GM19043 (cell line): ENCODE results near the gene FOXP2.
"Not testable (repeated sequence)": the region's sequence is repeated elsewhere in the genome, so short reads cannot be mapped to it uniquely, and the experiment has no call there.

Experiments used
- ATAC-seq: cut with Tn5 transposase; IDR thresholded peaks from one replicate; pipeline ENCODE4 v1.9.1; 2021; ENCODE audit warnings: low read depth; ENCODE audit not compliant: unreplicated experiment

Gene FOXP2

GRCh38 chr7:114419441-114420272 is 5.0 kb downstream of the FOXP2 start:
- ATAC-seq = no peak

GRCh38 chr7:114422507-114423501 is 8.2 kb downstream of the FOXP2 start:
- ATAC-seq = no peak

- no peak for ATAC-seq
Measured at GRCh38 chr7:114426382-114426781, 11.8 kb downstream of the FOXP2 start.

GRCh38 chr7:114426824-114427223 is 12.2 kb downstream of the FOXP2 start:
- no peak for ATAC-seq

DNA sequence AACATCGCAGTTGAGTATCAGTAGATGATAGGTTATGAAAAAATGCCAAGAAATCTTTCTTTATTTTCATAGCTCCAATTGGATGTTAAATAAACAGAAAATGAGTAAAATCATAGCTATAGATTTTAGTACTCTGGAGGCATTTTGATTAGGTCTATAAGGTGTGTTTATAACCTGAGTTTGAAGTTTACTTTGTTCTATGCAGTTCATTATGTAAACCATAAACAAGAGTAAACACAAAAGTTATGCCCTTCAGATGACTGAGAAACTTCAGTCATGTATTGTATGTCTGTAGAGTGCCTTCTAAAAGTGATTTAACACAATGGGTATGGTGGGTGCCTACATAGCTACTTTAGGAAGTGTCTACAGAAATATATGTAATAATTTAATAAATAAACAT is 13.6 kb downstream of the FOXP2 start:
- no peak for ATAC-seq

GRCh38 chr7:114431189-114431588 is 16.6 kb downstream of the FOXP2 start:
- ATAC-seq = no peak

- ATAC-seq = no peak
Measured at GRCh38 chr7:114432061-114432460, 17.4 kb downstream of the FOXP2 start.

- ATAC-seq = no peak
Measured at GRCh38 chr7:114432703-114433102, 18.1 kb downstream of the FOXP2 start.

DNA sequence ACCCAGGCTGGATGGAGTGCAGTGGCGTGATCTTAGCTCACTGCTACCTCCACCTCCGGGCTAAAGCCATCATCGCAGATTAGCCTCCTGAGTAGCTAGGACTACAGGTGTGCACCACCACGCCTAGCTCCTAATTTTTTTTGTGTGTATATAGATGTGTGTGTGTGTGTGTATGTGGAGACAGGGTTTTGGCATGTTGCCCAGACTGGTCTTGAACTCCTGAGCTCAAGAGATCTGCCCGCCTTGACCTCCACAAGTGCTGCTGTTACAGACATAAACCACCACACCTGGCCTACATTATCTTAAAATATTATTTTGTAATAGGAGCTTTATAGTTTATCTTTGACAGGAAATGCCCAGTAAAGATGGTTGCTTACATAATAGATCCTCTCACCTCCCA is 25.0 kb downstream of the FOXP2 start:
- ATAC-seq = no peak

GRCh38 chr7:114440927-114441326 is 26.3 kb downstream of the FOXP2 start:
- ATAC-seq = not testable (repeated sequence)

DNA sequence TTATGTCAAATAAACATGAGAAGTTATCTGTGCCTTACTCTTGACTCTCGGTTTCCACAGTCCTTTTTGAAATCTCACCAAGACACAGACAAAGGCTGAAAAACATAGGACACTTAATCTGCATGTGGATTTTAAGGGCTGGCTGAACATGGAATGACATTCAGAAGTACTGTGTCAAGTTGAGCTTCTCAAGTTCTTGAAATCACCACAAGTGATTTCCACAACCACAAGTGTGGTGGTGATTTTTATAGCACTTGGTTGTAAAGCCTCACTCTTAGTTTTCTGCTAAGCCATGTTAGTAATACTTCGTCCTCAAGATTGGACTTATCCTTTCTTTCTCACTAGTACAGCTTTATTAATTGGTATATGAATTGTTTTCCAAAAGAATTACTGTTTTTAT is 29.6 kb downstream of the FOXP2 start:
- ATAC-seq = no peak

DNA sequence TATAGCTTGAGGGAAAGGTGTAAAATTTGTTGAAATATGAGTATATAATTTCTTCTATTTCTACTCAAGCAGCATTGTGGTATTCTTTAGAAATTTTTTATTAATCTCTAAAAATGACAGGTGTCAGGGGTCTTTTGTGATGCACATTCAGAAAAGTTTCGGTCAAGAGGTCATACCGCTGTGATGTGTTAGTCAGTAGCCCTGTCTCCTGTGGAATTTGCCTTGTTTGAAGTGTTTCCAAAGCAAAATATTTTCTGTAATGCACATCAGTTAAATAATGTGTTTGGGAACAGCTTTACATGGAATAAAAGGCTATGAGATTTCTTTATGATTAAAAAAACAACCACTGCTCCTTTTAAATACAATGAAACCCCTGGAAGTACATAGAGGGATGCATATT is 35.8 kb downstream of the FOXP2 start:
- ATAC-seq = no peak

- ATAC-seq = no peak
Measured at GRCh38 chr7:114459574-114459973, 45.0 kb downstream of the FOXP2 start.

DNA sequence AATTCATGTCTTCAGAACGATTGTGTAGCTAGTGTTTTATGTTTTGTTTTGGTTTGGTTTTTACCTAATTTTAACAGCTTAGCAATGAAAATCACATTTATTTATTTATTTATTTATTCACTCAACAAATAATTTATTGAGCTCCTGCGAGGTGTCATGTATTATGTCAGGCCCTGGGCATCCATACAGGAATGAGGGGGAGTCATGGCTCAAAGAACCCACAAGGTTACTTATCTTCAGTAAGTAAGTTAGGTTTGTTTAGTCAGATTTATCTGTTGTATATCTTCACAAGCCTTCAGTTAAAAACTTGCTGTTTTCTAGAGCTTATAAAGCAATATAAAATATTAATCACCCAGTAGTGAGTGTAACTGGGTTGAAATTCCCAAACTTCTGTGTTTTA is 45.4 kb downstream of the FOXP2 start:
- no peak for ATAC-seq

DNA sequence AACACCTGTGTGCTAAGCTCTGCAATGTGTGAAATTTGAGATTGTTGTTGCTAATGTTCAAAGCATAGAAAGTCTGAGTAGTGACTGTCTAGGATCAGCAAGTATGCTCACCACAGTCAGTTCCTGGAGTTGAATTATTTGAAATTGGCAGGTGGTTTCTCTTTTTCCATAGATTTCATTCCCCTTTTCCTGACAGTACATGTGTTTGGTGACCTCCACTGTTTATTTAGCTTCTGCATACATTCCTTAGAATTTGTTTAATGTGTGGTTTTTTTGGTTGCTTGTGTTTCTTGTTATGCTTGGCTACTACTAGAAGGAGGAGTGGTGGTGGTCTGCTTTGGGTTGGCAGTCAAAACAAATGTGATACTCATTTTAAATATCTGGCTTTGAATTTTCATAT is 52.3 kb downstream of the FOXP2 start:
- no peak for ATAC-seq

DNA sequence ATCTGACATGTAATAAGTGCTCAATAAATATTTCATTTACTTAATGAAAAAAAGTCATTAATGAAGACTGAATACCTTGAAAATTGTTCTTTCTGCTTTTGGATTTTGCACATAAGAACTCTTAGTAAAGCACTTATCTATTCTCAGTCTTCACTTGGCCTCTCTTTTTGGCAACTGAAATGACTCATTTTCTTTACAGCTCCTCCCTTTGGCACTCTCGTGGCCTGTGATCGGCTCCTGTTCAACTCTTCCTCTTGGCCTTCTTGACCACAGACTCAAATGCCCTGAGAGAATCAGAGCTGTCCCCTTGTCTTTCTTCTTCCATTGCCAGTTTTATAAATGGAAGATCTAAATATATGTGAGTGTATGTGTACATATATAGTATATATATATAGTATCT is 54.2 kb downstream of the FOXP2 start:
- no peak for ATAC-seq

DNA sequence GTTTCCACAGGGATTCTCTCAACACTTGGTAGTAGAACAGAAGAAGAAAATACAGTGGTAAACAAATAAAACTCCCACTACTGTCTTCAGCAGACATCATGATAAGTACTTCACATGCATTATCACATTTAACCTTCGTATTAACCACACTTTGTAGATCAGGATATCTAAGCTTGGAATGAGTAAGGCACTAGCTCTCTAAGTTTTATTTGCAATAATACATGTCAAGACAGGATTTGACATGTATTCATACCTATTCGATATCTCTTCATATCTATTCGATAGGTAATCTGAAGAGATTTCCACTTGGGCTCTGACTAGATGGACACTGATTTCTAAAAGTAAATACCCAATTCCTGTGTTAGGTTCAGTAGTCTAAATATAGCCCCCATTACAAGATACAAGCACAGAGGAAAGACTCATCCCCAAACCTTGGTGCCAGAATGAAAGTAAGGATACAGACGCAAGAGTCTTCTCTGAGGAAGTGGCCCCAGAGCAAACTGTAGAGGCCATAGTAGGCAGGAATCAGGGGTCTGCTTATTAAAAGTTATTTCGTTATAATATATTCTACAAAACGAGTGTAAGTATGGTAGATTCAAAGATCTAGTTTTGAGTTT is 58.4 kb downstream of the FOXP2 start:
- no peak for ATAC-seq

DNA sequence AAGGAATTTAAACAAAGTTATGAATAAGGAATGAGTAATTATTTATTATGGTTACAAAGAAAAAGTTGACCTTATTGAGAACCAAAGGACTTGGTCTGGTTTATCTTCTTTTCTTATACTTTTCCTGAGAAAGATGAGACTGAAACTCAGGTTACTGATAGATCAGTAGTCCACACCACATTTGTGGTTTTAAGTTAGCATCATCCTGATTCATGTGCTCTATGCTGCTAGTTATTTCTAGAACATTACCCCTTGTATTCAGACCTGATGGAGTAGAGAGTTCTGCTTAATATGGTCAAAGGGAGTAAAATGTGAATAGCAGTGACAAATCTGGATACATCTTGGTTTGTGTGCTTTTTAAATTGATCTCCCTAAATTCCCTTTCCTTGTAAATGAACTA is 63.8 kb downstream of the FOXP2 start:
- ATAC-seq = no peak

- no peak for ATAC-seq
Measured at GRCh38 chr7:114481999-114482398, 67.4 kb downstream of the FOXP2 start.

DNA sequence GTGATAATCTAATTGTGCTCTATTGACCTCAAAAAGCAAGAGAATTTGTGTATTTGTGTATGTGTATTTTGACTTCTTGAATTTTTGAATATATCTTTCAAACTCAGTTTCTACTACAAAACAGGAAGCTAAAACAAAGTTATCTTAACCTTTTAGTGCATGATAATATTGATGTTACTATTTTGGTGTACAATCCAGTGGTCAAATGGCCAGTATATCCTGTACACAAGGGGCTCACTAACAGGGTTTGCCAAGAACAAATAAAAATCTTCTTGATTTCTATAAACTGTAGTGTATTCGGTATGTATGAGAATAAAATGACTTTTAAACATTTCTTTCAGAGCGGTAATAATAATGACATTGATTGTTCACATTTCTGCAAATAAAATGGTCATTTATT is 69.6 kb downstream of the FOXP2 start:
- ATAC-seq = no peak

DNA sequence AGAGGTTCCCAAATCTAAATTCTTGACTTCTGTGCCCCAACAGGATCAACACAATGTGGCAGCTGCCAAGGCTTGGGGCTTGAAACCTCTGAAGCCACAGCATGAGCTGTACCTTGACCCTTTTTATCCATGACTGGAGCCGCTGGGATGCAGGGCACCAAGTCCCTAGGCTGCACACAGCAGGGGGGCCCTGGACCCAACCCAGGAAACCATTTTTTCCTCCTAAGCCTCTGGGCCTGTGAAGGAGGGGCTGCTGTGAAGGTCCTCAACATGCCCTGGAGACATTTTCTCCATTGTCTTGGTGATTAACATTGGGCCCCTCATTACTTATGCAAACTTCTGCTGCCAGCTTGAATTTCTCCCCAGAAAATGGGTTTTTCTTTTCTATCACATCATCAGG is 72.6 kb downstream of the FOXP2 start:
- no peak for ATAC-seq
